Measurements from ENCODE around the gene AGPS.
"Not testable (repeated sequence)": the region's sequence is repeated elsewhere in the genome, so short reads cannot be mapped to it uniquely, and the experiment has no call there.

GRCh38 chr2:177354541-177354940, 38.0 kb upstream of the AGPS start:
- not testable (repeated sequence) for TF ChIP-seq CTCF (IDR thresholded peaks at IDR 0.05 in 2 of 3, conservative IDR thresholded peaks at IDR 0.05 in 1 of 3; ENCODE audit: insufficient read depth in 2 of 3, low read depth in 1 of 3, low read length in 3 of 3); CBFA2T3 (IDR thresholded peaks at IDR 0.05); POLR2A (conservative IDR thresholded peaks at IDR 0.05); CHD2 (IDR thresholded peaks at IDR 0.05; ENCODE audit: low read depth, low read length); ZNF589 (CRISPR knock-in tag; IDR thresholded peaks at IDR 0.05; ENCODE audit: low read depth); REST (IDR thresholded peaks at IDR 0.05; ENCODE audit: borderline replicate concordance); REST (CRISPR knock-in tag; IDR thresholded peaks at IDR 0.05; ENCODE audit: low read depth); ZZZ3 (IDR thresholded peaks at IDR 0.05); SAFB2 (IDR thresholded peaks at IDR 0.05; ENCODE audit: borderline replicate concordance, low read depth, low read length, severe bottlenecking); ZNF263 (CRISPR knock-in tag; IDR thresholded peaks at IDR 0.05; ENCODE audit: borderline replicate concordance); ATF2 (CRISPR knock-in tag; IDR thresholded peaks at IDR 0.05); SIRT6 (IDR thresholded peaks at IDR 0.05; ENCODE audit: low read depth, low read length); PHF21A (IDR thresholded peaks at IDR 0.05; ENCODE audit: borderline replicate concordance, low read depth); ZNF318 (IDR thresholded peaks at IDR 0.05; ENCODE audit: borderline replicate concordance in 1 of 2, low read depth in 1 of 2)
